ENCODE measurements around the gene ICAM5.
A peak's percentile ranks its signal among the peaks of the same experiment; 100 is the strongest.

The ICAM5 gene

DNA sequence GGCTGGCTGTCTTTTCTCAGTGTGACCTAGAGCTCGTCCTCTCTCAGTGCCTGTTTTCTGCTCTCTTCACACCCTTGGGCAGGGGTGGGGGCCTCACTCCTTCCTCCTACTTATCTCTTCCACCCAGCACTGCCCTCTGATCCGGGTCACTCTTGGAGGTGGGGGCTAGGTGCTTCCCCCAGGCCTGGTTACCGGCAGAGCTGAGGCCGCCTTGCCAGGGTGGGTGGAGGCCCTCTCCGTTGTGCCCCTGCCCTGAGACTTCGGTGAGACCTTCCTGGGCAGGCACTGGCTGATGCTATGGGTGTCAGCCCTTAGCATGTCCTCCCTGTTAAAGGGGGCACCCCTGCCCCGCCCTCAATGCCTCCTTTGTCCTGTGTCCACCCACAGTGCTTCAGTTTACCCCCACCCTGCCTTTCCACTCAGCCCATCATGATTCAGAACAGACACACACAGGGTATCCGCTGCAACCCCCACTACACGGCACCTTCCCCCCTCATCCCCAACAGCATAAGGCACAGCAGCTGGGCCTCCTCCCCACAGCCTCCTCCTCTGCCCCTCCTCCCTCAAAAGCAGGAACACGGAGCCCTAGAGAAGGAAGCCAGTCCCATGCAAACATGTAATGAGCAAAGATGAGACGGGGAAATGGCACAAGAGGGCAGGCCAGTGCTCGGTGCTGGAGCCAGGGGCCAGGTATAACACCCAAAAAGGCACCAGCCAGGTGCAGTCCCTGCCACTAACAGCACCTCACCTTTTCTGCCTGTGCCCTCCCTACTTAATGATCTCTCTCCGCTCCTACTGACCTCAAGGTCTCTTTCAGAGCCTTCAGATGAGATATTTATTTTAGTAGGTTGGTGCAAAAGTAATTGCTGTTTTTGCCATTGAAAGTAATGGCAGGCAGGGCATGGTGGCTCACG, 10.1 kb downstream of the ICAM5 start:
- no peak for DNase-seq (ENCODE audit: low read depth)
- no peak overlapping the region for H3K4me3 ChIP-seq (replicated peaks; ENCODE audit: low read depth, low read length)
- TF ChIP-seq, protein P1, sequence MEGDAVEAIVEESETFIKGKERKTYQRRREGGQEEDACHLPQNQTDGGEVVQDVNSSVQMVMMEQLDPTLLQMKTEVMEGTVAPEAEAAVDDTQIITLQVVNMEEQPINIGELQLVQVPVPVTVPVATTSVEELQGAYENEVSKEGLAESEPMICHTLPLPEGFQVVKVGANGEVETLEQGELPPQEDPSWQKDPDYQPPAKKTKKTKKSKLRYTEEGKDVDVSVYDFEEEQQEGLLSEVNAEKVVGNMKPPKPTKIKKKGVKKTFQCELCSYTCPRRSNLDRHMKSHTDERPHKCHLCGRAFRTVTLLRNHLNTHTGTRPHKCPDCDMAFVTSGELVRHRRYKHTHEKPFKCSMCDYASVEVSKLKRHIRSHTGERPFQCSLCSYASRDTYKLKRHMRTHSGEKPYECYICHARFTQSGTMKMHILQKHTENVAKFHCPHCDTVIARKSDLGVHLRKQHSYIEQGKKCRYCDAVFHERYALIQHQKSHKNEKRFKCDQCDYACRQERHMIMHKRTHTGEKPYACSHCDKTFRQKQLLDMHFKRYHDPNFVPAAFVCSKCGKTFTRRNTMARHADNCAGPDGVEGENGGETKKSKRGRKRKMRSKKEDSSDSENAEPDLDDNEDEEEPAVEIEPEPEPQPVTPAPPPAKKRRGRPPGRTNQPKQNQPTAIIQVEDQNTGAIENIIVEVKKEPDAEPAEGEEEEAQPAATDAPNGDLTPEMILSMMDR (IDR thresholded peaks at IDR 0.05; ENCODE audit: low read length, missing control alignments): no peak

DNA sequence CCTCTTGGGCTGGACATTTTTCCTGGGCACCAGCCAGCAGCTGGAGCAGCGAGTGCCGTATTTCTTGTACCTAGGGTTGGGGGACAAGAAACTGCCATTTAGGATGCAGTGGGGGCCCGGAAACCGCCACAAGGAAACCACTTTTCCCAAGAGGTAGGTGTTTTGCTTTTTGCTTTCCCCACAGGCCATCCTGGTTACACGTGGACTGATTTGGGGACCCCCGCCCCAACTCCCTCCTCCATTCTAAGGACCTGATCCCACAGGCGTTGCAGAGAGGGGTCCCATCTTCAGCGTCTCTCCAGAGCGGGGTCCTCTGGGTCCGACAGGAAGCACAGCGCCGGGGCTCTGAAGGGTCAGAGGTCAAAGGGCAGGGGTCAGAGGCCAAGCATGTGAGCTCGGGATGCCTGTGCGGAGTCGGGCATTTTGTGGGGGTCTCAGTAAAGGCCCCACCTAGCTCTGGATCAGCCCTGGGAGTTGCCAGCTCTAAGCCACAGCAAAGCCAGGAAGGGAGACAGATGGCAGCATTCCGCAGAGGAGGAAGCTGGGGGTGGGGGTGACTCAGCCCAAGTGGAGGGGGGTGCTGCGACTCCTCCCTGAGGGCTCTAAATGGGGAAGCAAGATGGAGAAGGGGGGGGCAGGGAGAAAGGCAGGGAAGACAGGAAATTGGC, 15.5 kb downstream of the ICAM5 start:
- no peak overlapping the region for H3K4me3 ChIP-seq (replicated peaks; ENCODE audit: low read depth, low read length)
- DNase-seq (ENCODE audit: low read depth): no peak
- TF ChIP-seq, protein P1 (IDR thresholded peaks at IDR 0.05; ENCODE audit: low read length, missing control alignments): no peak

DNA sequence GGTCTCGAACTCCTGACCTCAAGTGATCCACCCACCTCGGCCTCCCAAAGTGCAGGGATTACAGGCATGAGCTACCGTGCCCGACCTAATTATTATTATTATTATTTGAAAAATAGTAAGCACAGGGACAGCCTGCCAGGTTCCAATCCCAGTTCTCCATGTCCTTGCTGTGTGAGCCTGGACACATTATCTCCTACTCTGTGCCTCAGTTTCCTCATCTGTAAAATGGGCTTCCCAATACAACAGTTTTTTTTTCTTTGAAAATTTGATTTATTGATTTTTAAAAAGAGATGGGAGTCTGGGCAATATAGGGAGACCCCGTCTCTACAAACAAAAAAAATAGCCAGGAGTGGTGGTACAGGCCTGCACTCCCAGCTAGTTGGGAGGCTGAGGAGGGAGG, 16.6 kb downstream of the ICAM5 start:
- no peak for DNase-seq (ENCODE audit: low read depth)
- TF ChIP-seq, protein P1 (IDR thresholded peaks at IDR 0.05; ENCODE audit: low read length, missing control alignments): no peak
- no peak overlapping the region for H3K4me3 ChIP-seq (replicated peaks; ENCODE audit: low read depth, low read length)

DNA sequence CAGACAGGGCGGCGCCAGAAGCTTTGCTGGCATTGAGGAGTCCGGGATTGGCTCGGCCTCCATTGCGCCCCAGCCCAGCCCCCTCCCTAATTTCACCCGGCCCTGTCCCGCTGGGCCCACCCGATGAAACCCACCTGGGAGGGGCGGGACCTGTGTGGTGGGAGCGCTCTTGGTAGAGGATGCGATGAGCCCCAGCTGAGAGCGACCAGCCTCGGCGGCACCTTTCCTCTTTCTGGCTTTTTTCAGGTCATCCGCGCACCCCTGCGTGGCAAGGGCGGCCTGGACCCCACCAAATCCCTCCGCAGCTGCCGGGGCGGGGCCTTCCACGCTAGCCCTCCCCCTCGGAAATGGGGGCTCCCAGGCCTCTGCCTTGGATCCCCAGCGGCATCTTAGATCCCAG, 19.7 kb downstream of the ICAM5 start, which contains the start of gene ZGLP1:
Gene ZGLP1 (minus strand): TSS at position 393 of the 400 bp plus-strand sequence.
- TF ChIP-seq, protein P1 (IDR thresholded peaks at IDR 0.05; ENCODE audit: low read length, missing control alignments): no peak
- DNase-seq (ENCODE audit: low read depth): no peak
- H3K4me3 ChIP-seq (replicated peaks; ENCODE audit: low read depth, low read length): no peak within 1 kb of the TSS

DNA sequence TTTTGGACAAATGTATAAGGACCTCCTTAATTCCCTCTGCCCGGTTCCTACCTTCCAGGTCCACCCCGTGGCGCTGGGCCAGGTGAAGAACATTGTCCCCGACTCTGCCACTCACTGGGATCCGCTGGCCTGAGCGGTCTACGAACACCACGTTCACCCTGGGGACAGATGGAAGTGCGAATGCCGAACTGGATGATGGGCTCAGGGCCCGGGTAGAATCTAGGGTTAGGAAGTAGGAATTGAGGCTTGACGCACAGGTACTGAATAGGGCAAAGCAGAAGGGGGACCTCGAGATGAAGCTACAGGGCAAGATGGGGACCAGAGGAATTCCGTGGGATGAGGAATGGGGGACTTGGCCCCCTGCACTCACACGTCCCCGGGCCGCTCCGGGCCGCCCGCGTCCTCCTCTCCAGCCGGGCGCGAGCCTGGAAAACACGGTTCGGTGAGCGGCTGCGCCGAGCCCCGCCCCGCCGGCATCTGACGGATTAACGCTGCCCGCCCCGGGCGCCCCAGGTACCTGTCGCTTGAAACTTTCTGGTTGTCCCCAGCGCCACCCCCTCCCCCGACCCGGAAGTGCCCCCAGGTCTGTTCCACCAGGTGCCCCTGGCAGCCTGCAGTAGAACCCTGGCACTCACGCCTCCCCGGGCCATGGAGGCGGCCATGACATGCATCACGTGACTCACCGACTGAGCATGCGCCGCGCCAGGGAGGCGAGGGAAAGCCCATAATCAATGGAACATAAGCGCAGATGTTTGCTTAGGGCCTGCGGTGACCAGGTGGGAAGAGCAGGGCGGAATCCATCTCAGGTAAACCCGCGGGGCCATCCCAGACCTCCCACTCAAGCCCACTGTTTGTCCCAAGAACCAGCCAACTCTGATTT, 25.8 kb downstream of the ICAM5 start, which contains the start of gene FDX2:
Gene FDX2 (minus strand): TSS at position 681 of the 880 bp plus-strand sequence. CDS start 19 bp downstream, at position 662.
- TF ChIP-seq, protein P1 (IDR thresholded peaks at IDR 0.05; ENCODE audit: low read length, missing control alignments): no peak
- DNase-seq (ENCODE audit: low read depth): peak; percentile 78
- H3K4me3 ChIP-seq (replicated peaks; ENCODE audit: low read depth, low read length): peak within 1 kb of the TSS; percentile 86

DNA sequence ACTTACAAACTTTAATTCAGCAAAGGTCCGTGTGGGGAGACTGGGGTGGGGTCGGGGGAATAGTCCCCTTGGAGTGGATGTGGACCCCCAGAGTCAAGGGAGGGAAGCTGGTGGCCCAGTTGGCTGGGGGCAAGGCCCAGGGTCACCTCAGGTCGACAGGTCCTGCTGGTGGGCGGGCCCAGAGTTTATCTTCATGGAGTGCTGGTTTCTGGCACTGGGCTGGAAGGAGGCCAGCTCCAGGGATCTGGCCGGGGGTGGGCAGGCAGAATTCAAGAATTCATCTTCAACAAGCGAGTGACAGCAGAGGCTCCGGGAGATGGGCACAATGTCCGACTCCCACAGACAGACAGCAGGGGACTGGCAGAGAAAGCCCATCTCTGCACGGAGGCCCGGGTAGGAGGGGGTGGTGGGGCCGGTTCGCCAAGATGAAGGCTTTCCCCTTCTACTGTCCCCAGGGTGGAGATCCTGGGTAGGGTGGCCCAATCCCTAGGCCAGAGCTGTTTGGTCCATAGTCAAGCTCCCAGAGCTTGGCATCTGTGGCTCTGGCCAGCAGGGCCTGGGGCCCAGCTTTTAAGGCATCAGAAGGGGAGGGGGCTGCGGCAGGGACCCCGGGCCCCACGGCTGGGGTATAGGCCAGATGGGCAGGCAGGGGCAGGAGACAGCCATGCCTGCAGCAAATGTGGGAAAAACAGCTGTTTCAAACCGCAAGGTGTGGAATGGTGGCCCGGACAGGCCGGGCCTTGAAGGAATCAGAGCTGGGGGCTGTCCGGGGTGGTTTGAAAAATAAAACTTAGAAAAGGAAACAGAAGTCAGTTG, 26.7 kb downstream of the ICAM5 start:
- DNase-seq (ENCODE audit: low read depth): no peak
- TF ChIP-seq, protein P1 (IDR thresholded peaks at IDR 0.05; ENCODE audit: low read length, missing control alignments): no peak
- no peak overlapping the region for H3K4me3 ChIP-seq (replicated peaks; ENCODE audit: low read depth, low read length)
